Adrenal gland (tissue), 12 donors: ENCODE data around the gene SLC1A2. TPM values are rescaled to one million over a fixed set of nuclear protein-coding genes. Genes with fewer than 3 reads are reported as not detected.

Source experiments
- DNase-seq, 7 donors: peaks; one replicate each; pipeline ENCODE4 v3.0.0-alpha.2; 2019 to 2020
- H3K27ac ChIP-seq, 5 donors: fragments of 200-600 bp; sonication (generic) in 4 of 5; 1 replicate in 3 of 5; 2 replicates in 2 of 5; pipeline versions ENCODE4 v1.5.1 to v1.8.0; 2016 to 2020; ENCODE audit warnings: mild to moderate bottlenecking in 1 of 5
- H3K27me3 ChIP-seq: fragments of 200-600 bp; 2 replicates; pipeline ENCODE4 v1.8.0; 2021
- H3K36me3 ChIP-seq, 2 donors: fragments of 200-600 bp; replicated peaks in 1 of 2; 1 replicate in 1 of 2; 2 replicates in 1 of 2; pipeline versions ENCODE4 v1.5.1 to v1.8.0; 2018 to 2022
- H3K4me1 ChIP-seq, 2 donors: fragments of 200-600 bp; replicated peaks in 1 of 2; 1 replicate in 1 of 2; 2 replicates in 1 of 2; pipeline versions ENCODE4 v1.5.1 to v1.8.0; 2018 to 2021
- H3K4me3 ChIP-seq, 4 donors: fragments of 200-600 bp; sonication (generic) in 3 of 4; one replicate each; pipeline ENCODE4 v1.5.1; 2016 to 2018
- H3K9me3 ChIP-seq, 3 donors: fragments of 200-600 bp; sonication (generic) in 1 of 3; replicated peaks in 1 of 3; 1 replicate in 2 of 3; 2 replicates in 1 of 3; pipeline versions ENCODE4 v1.5.1 to v1.8.0; 2016 to 2021
- CTCF ChIP-seq, 6 experiments: fragments of 450-650 bp in 4 of 6; fragments of 200-600 bp in 2 of 6; sonication (generic) in 1 of 6; IDR thresholded peaks; 1 replicate in 5 of 6; 2 replicates in 1 of 6; pipeline versions ENCODE4 v1.5.1 to v1.8.0; 2016 to 2021; ENCODE audit warnings: antibody characterized with exemption in 6 of 6, mild to moderate bottlenecking in 2 of 6, moderate library complexity in 1 of 6
- POLR2A ChIP-seq, 2 donors: fragments of 450-650 bp; IDR thresholded peaks; one replicate each; pipeline ENCODE4 v1.6.1; 2017; ENCODE audit warnings: antibody characterized with exemption in 2 of 2, mild to moderate bottlenecking in 2 of 2, moderate library complexity in 1 of 2
- WGBS, 4 donors: extraction: QIAGEN DNeasy Blood & Tissue Kit in 2 of 4; methylation state at CpG; one replicate each; pipeline versions ENCODE4 v1.1.5 to v1.1.7; 2013 to 2017; 5-methylcytosine and 5-hydroxymethylcytosine counted together
- intact Hi-C, 2 donors: fragments of 100-400 bp; cut with DNase I; formaldehyde crosslinking; loops; one replicate each; pipeline versions ENCODE4 v1.14.1 to v1.15.0; 2022 to 2023
- polyA plus RNA-seq, 3 donors: library from polyadenylated mRNA; stranded (reverse); fragments of 200-250 nt in 2 of 3; fragments of 350-450 nt in 1 of 3; fragmentation: Illumina TruSeq in 1 of 3; extraction: RNeasy Lipid Tissue Mini Kit (QIAGEN cat#74804) in 1 of 3; gene quantifications; one replicate each; pipeline ENCODE4 v1.2.3, GENCODE V29; 2013 to 2014
- total RNA-seq, 9 donors: library from RNA; depleted of rRNA in 4 of 9; stranded (reverse); fragments of >200 nt in 4 of 9; fragments of 120-200 nt in 1 of 9; fragmentation: NEBNext Ultra II Directional in 1 of 9; extraction: Animal tissue kit (Norgen Biotek cat#: 25700) in 1 of 9; gene quantifications; one replicate each; pipeline versions ENCODE4 v1.1.0 to v1.2.4, GENCODE V29; 2013 to 2023
- donor health status: healthy with polysubstance abuse.
- donor health status: Bipolar disorder and iron deficiency.
- donor health status: DM: yes; HTN: yes; CAD: no.
- donor health status: DM: no; HTN: no; CAD: no.
- donor health status: DM: no; HTN: no; CAD: no.
- donor health status: DM: yes; HTN: yes; CAD: no.

The SLC1A2 gene
- total and polyA plus RNA-seq, 12 donors: 1.4 to 517 (median 8.7) TPM

- WGBS, 4 donors: 73 to 90% (median 79%) methylated on average over 3 of the region's 3 CpGs
- peak overlapping the region in 4 of 5 donors; percentile 52 to 59 (median 56) for H3K27ac ChIP-seq
- no peak for TF ChIP-seq POLR2A (IDR thresholded peaks at IDR 0.05)
- no peak for TF ChIP-seq CTCF (IDR thresholded peaks at IDR 0.05)
Observed at GRCh38 chr11:35211952-35212351, 207.4 kb downstream of the SLC1A2 start.

GRCh38 chr11:35210876-35211546, 208.3 kb downstream of the SLC1A2 start:
- intact Hi-C loops: no loop called here
- WGBS, 4 donors: 78 to 87% (median 80%) methylated on average over 3 of the region's 3 CpGs
- Histone ChIP-seq H3K9me3 (no peaks in the 10 kb centered on the region), H3K4me3 (no peak overlapping the region), H3K27ac (no peak overlapping the region), H3K4me1 (peaks cover 0 to 20% of the 10 kb centered on the region in 2 donors), H3K36me3 (no peaks in the 10 kb centered on the region), H3K27me3 (no peaks in the 10 kb centered on the region)
- DNase-seq: no peak
- TF ChIP-seq CTCF (IDR thresholded peaks at IDR 0.05): no peak
- no peak for TF ChIP-seq POLR2A (IDR thresholded peaks at IDR 0.05)

More at GRCh38 chr11:35211952-35212351, 207.4 kb downstream of the SLC1A2 start:
- Histone ChIP-seq H3K36me3 (no peaks in the 10 kb centered on the region), H3K27me3 (no peaks in the 10 kb centered on the region), H3K4me1 (peaks cover 0 to 24% of the 10 kb centered on the region in 2 donors), H3K4me3 (no peak overlapping the region), H3K9me3 (no peaks in the 10 kb centered on the region)
- intact Hi-C loops: no loop called here
- DNase-seq: no peak

- H3K4me3 ChIP-seq: no peak overlapping the region
- no peaks in the 10 kb centered on the region for H3K36me3 ChIP-seq
- intact Hi-C loops: no loop called here
- 66 to 77% (median 70%) methylated on average over 4 of the region's 4 CpGs for WGBS, 4 donors
- no peak for TF ChIP-seq POLR2A (IDR thresholded peaks at IDR 0.05)
- TF ChIP-seq CTCF (IDR thresholded peaks at IDR 0.05): no peak
- no peak overlapping the region for H3K27ac ChIP-seq
- H3K4me1 ChIP-seq: peaks cover 0 to 7% of the 10 kb centered on the region in 2 donors
- no peak for DNase-seq
- no peaks in the 10 kb centered on the region for H3K9me3 ChIP-seq
- no peaks in the 10 kb centered on the region for H3K27me3 ChIP-seq
Observed at GRCh38 chr11:35208795-35209194, 210.6 kb downstream of the SLC1A2 start.

GRCh38 chr11:35207471-35208403, 211.6 kb downstream of the SLC1A2 start:
- H3K36me3 ChIP-seq: no peaks in the 10 kb centered on the region

More at GRCh38 chr11:35207471-35208403, 211.6 kb downstream of the SLC1A2 start:
- Histone ChIP-seq H3K27me3 (no peaks in the 10 kb centered on the region), H3K27ac (no peak overlapping the region), H3K4me3 (no peak overlapping the region), H3K9me3 (no peaks in the 10 kb centered on the region), H3K4me1 (peaks cover 0 to 7% of the 10 kb centered on the region in 2 donors)
- WGBS, 4 donors: 83 to 87% (median 85%) methylated on average over 10 of the region's 10 CpGs
- no peak for DNase-seq
- TF ChIP-seq POLR2A (IDR thresholded peaks at IDR 0.05): no peak
- TF ChIP-seq CTCF (IDR thresholded peaks at IDR 0.05): no peak
- intact Hi-C loops: no loop called here
